Measurements from ENCODE around the gene ABI3.
"Not testable (repeated sequence)": the region's sequence is repeated elsewhere in the genome, so short reads cannot be mapped to it uniquely, and the experiment has no call there.

The ABI3 gene, protein sequence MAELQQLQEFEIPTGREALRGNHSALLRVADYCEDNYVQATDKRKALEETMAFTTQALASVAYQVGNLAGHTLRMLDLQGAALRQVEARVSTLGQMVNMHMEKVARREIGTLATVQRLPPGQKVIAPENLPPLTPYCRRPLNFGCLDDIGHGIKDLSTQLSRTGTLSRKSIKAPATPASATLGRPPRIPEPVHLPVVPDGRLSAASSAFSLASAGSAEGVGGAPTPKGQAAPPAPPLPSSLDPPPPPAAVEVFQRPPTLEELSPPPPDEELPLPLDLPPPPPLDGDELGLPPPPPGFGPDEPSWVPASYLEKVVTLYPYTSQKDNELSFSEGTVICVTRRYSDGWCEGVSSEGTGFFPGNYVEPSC

DNA sequence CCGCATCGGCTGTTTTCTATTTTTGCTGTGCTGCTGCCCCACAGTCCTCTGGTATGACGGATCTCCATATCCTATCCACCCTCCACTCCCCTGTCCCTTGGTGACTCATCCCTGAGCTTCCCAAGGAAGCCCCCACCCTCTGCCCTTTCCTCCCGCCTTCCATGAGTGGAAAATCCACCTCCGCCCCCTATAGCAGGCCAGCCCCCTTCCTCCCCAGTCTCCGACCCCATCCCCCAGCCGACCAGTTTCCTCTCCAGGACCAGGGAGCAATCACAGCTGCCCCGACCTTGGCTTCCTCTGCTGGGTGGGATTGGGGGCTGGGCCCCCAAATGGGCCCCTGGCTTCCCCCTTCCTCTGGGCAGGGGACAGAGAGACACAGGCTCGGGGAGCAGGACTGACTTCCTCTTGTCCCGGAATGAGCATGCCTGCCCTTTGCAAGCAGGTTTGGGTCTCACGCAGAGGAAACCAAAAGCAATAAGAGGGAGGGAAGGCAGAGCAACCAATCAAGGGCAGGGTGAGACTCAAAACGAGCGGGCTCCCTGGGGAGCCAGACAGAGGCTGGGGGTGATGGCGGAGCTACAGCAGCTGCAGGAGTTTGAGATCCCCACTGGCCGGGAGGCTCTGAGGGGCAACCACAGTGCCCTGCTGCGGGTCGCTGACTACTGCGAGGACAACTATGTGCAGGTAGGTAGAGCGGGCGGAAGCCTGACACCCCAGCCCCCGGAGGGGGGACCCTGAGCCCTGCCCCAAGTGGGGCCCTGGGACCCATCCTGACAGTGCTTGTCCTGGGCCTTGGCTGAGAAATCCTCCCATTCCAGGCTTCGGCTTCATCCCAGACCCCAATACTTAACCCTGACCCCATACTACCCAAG lies at the start of gene ABI3, which contains the start of gene GNGT2:
Gene ABI3, plus strand, starts transcription at position 550 of the 872 bp plus-strand sequence. Its CDS starts 18 bp downstream, at position 568.
Gene GNGT2, minus strand, starts transcription at position 417 of the 872 bp plus-strand sequence. CDS start 3,152 bp downstream, outside the sequence.
- DNase-seq (ENCODE audit: low read depth in 2 of 2) = no peak

DNA sequence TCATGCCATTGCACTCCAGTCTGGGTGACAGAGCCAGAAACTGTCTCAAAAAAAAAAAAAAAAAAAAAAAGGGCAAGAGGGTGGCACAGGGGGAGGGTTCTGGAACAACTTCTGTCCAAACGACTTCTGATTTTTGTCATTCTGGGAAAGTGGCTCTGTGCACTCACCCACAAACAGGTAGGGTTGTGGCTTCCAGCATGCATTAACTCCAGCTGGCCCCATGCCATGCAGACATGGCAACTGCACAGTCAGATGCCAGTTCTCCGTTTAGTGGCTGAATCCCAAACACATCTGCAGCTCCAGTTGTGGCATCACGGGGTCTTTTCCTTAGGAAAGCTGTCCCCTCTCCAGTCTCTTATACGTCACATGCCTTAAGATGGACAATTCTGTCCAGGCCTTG lies 47.6 kb upstream of the ABI3 start:
- no peak for DNase-seq (ENCODE audit: low read depth in 2 of 2)

DNA sequence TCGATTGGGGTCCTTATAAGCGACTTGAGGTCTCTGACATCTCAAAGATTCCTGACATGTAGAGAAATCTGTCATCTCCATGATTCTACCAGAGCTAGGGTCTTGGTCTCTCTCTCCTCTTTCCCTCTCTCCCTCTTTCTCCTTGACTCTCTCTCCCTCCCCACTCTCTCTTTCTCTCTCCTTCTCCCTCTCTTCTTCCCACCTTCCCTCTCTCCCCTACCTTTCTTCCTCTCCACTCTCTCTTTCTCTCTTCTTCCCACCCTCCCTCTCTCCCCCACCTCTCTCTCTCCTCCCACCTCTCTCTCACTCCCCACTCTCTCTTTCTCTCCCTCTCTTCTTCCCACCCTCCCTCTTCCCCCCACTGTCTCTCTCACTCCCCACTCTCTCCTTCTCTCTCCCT lies 45.4 kb upstream of the ABI3 start:
- no peak for DNase-seq (ENCODE audit: low read depth in 2 of 2)

DNA sequence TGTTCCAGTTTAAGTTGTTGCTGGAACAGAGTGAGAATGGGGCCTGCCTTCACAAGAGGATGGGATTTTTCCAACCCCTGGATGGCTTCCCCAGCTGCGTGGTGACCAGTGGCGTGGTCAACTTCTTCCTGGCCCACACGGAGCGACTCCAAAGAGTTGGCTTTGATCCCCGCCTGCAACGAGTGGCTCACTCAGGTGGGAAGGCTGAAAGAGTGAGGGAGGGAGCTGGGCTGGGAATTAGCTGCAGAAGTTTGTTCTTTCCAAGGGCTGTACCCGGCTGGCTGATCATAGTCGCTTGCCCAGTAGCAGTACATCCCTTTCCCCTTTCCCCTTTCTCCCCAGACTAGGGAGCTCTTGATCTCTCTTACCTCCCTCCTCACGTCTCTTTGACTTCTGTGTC lies 41.8 kb upstream of the ABI3 start:
- no peak for DNase-seq (ENCODE audit: low read depth in 2 of 2)

DNA sequence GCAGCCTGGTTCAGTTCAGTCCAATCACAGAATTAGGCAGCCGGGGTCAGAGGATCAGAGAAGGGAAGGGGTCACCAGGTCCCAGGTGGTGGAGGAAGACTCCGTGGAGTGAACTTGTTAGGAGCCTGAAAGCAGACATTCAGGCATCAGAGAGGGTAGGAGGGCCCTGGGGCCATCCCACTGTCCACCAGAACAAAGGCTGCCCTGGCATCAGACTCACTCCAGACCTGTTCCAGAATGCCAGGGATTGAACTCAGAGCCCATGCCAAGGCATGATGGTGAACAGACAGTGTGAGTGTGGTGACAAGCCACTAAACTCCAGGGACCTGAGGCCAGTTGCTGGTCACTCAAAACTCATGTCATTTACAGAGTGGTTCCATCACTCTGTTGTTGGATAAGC lies 40.3 kb upstream of the ABI3 start:
- DNase-seq (ENCODE audit: low read depth in 2 of 2) = no peak

DNA sequence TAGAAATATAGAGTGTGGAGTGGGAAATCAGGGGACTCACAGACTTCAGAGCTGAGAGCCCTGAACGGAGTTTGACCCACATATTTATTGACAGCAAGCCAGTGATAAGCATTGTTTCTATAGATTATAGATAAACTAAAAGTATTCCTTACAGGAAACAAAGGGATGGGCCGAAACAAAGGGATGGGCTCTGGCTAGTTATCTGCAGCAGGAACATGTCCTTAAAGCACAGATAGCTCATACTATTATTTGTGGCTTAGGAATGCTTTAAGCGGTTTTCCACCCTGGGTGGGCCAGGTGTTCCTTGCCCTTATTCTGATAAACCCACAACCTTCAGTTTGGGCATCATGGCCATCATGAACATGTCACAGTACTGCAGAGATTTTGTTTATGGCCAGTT lies 39.8 kb upstream of the ABI3 start:
- not testable (repeated sequence) for DNase-seq (ENCODE audit: low read depth in 2 of 2)

DNA sequence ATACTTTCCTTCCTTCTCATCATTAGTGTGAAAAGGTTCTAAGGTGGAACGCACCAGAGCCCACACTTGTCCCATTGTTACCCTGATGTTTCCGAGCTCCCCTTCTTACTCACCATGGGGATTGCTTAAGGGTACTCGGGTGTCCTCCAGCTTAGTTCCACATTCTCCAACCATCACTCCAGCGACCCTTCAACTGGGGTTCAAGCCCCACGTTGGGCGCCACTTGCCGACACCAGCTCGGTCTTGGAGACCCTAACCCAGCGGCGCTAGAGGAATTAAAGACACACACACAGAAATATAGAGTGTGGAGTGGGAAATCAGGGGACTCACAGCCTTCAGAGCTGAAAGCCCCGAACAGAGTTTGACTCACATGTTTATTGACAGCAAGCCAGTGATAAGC lies 34.5 kb upstream of the ABI3 start:
- not testable (repeated sequence) for DNase-seq (ENCODE audit: low read depth in 2 of 2)

DNA sequence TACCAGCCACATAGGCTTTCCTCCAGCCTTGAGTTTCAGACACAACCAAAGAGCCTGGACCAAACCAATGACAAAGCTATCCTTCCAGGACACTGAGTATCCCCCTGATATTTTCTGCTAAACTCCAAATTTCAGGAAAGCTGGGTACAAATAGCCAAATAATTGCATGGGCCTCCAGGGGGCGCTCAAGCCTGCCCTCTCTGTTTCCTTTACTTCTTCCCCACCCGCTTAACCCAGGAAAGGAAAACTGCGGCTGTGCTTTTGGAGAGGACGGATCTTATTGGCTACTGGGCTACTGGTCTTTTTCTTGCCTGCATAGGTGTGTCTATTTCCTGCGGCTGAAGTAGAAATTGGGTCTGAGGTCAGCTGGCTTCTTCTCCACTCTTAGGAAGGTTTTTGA lies 30.2 kb upstream of the ABI3 start:
- DNase-seq (ENCODE audit: low read depth in 2 of 2) = peak; percentile 6 to 13

DNA sequence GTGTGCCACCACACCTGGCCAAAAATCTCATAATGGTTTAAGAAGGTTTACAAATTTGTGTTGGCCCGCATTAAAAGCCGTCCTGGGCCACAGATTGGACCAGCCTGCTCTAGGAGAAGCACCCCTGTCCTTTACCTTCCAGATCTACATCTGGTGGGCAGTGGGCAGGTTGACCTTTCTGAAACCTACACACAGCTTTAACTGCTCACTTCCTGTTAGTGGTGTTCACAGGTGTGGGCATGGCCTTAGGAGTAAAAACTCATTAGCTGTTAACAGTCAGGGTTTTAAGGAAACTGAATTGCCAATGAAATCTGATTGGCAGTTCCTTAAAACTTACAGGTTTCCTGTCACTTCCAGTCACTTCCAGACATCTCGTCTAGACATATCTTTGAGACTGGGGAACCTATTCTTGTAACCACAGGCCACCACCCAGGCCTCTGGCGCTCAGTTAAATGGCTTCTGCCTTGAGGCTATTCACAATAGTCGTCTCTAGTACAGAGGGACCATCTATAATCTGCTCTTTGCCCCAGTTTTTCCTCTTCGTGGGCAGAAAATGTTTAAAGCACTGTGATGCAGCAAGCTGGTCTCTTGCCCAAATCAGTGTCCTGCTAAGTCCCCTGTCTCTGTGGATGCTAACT lies 29.4 kb upstream of the ABI3 start:
- no peak for DNase-seq (ENCODE audit: low read depth in 2 of 2)

DNA sequence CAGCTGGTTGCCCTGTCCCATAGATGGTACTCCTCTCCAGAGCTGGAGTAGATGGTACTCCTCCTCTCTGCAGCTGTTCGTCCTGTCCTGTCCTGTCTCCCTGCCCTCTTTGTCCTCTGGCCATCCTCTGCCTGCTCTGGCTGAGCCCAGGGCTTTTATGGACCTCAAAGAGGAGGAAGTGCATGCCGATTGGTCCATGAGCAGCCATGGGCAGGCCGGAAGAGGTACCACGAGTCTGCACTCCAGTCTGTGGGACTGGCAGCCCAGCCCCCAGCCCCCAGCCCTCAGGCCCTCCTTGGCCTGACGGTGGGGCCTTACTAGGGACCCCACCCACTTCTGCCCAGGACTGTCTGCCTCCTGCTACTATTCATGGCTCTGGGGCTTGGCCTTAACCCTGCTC lies 27.2 kb upstream of the ABI3 start:
- DNase-seq (ENCODE audit: low read depth in 2 of 2) = no peak

DNA sequence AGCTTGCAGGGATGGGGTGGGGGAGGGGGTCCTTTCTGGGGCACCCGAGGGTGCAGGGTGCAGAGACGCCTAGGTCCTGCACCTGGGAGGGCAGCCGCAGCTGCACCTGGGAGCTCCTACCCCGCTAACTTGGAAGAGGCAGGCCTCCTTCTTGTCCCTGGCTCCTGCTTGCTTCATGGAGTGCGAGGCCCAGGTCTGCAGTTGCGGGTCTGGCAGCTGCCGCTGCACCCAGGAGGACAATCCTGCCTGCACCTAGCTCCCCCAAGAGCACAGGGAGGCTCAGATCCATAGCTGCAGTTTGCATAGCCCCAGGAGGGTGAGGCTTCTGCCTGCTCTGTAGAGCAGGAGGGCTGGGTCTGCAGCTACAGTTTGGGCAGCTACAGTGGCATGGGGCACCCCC lies 26.7 kb upstream of the ABI3 start:
- no peak for DNase-seq (ENCODE audit: low read depth in 2 of 2)

DNA sequence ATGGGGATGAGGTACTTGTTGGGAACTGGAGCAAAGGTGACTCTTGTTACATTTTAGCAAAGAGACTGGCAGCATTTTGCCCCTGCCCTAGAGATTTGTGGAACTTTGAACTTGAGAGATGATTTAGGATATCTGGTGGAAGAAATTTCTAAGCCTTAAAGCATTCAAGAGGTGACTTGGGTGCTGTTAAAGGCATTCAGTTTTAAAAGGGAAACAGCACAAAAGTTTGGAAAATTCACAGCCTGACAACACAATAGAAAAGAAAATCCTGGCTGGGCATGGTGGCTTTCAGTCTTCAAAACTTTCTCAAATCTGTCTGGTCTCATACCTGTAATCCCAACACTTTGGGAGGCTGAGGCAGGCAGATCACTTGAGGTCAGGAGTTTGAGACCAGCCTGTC lies 26.0 kb upstream of the ABI3 start:
- DNase-seq (ENCODE audit: low read depth in 2 of 2) = not testable (repeated sequence)

DNA sequence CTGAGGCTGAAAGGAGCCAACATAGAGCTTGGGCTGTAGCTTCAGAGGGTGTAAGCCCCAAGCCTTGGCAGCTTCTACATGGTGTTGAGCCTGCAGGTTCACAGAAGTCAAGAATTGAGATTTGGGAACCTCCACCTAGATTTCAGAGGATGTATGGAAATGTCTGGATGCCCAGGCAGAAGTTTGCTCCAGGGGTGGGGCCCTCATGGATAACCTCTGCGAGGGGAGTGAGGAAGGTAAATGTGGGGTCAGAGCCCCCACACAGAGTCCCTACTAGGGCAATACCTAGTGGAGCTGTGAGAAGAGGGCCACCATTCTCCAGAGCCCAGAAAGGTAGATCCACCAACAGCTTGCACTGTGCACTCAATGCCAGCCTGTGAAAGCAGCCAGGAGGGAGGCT lies 25.1 kb upstream of the ABI3 start:
- DNase-seq (ENCODE audit: low read depth in 2 of 2) = not testable (repeated sequence)

DNA sequence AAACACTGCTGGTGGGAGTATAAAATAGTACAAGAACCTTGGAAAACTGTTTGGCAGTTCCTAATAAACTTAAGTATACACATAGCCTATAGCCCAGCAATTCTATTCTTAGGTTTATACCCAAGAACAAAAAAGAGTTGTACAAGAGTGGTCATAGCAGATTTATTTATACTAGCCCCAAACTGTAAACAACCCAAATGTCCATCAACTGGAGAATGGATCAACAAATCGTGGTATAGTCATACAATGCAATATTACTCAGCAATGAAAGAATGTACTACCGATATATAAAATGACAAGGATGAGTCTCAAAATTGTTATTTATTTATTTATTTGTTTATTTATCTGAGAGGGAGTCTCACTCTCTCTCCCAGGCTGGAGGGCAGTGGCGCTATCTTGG lies 23.2 kb upstream of the ABI3 start:
- no peak for DNase-seq (ENCODE audit: low read depth in 2 of 2)

DNA sequence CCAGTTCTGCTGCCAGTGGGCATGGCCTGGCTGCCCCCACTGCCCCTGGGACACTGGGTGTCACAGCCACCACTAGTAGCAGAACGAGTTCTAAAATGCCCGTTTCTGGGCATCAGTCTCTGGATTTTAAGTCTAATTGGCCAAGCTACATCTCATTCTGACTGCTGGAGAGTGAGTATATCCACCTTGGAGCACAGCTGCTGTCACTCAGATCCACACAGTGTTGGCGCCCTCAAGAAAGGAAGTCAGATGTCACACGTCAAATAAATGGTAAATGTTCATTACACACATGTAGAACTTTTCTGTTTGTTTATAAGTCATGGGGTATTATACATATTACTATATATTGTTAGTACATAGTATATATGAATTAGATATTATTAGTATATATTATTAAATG lies 19.6 kb upstream of the ABI3 start:
- no peak for DNase-seq (ENCODE audit: low read depth in 2 of 2)

DNA sequence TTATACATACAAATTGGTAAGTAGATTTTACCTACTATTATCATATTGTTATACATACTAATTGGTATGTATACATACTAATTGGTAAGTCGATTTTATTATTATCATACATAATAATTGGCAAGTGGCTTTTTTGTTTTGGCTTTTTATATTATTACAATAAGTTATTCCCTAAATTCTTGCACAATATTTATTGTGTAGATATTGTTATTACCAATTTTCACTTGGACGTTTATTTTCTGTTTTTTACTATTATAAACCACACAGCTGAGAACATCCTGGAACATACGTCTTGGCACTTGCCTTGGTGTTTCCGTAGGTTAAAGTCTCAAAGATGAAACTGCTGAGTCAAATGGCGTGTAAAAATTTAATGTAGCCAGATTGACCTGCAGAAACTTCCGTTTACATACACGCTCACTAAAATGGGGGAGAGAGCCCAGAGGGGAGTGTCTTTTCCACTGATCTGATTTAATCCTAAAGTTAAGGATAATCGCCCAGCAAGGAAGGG lies 19.0 kb upstream of the ABI3 start:
- no peak for DNase-seq (ENCODE audit: low read depth in 2 of 2)

DNA sequence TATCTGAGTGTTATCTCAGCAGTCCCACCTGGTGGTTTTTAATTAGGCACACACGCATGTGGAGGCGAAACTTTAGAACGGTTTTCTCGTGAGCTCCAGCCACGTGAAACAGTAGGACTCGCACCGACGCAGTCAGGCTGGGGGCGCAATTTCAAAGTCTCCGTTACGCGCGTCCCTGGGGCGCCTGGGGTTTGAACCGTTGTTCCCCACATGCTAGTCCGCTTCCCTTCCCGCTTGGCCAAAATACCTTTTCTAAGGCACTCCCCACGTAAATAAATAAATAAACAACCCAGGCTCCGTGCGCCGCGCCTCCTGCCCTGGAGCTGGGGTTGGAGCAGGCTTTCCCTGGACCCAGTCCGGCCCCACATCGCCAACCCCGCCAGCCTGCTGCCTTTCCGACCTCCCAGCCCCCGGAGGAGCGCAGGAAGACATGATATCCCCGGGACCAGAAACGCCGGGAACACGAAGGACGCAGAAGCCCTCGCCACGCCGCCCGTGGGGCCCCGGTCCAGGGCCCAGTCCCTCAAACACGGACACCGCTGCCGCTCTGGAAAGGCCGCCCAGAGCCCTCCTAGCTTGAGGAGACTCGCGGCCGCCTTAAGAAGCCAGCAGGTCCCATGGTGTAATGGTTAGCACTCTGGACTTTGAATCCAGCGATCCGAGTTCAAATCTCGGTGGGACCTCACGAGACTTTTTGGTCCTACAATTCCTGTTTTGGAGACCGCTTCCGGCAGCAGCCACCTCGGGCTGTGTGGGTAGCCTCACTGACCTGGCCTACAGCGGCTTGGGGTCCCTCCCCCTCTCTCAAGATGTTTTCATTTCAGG lies 18.4 kb upstream of the ABI3 start:
- peak; percentile 57 for DNase-seq (ENCODE audit: low read depth in 2 of 2)

DNA sequence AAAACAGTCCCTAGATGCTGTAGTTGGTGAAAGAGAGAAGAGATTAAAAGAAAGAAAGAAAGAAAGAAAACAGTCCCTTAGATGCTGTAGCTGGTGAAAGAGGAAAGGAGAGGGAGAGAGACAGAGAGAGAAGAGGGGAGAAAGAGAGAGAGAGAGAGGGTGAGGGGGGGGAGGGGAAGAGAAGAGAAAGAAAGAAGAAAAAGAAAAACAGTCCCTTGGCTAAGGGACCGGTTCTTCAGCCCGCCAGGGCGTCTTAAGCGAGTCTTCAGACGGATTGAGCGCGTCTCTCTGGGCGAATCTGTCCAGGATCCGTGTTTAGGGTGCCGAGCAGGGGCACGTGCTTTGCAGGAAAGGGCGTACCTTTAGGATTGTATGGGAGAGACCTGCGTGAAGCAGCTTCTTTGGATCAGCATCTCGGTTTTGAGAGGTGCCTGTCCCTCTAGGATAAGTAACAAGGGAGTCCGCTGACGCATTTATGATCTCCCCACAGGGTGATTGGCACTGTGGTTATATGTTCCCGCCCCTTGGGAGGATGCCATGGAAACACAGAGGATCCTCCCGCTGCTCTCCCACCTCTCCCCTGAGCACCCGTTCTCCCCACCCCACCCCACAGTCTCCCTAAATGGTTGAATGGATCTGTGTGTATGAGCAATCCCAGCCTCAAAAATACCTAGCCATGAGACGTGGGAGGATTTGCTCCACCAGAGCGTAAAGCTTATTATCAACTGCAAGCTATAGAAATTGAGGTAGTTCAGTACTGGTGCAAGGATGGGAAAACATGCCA lies 16.8 kb upstream of the ABI3 start:
- no peak for DNase-seq (ENCODE audit: low read depth in 2 of 2)

DNA sequence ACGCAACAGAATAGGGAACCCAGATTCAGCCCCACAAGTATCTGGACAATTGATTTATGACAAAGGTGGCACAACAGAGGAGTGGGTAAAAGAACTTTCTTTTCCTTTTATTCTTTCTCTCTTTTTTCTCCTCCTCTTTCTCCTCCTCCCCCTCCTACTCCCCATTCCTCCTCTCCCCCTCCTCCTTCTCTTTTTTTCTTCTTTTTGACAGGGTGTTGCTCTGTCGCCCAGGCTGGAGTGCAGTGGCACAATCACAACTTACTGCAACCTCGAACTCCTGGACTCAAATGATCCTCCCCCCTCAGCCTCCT lies 16.3 kb upstream of the ABI3 start:
- DNase-seq (ENCODE audit: low read depth in 2 of 2) = no peak

DNA sequence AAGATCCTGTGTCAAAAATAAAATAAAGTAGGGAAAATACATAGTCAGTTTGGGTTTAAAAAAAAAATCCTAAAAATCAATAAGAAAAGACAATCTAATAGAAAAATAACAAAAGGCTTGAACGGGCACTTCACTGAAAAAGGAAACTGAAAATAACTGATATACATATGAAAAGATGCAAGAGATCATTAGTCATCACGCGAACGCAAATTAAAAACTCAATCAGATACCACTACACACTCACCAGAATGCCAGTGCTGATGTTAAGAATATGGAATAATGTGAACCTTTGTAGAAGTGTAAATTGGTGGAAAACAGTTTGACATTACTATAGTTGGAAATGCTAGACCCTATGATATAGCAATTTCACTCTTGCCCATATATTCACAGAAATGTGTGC lies 14.8 kb upstream of the ABI3 start:
- DNase-seq (ENCODE audit: low read depth in 2 of 2) = no peak

DNA sequence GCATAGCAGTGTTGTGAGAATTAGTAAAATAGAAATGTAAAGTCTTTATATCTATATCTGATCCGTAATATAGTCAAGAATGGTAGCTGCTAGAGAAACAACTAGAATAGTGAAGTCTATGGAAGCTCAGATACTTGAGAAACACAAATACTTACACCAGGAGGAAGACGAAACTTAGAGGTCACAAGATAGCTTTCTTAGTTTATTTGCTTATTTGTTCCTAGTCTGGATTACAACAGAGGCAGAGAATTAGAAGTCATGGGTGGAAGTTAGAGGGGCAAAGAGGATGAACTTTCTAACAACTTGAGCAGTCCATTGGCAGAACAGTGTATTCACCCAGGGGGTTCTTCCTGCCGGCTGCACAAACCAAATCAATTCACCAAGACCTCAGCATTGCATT lies 14.0 kb upstream of the ABI3 start:
- DNase-seq (ENCODE audit: low read depth in 2 of 2) = no peak

Measured in fibroblast of skin of left biceps (primary cell).